HCT116 (cell line): ENCODE results near the gene CNDP2. TPM values are rescaled to one million over a fixed set of nuclear protein-coding genes. Genes with fewer than 3 reads are reported as not detected.

Experiments used
- ATAC-seq: fragments of 200-7000 bp; cut with Tn5 transposase; 2 replicates; pipeline ENCODE4 v1.9.1; 2020; ENCODE audit warnings: mild to moderate bottlenecking, moderate library complexity
- BruUV-seq: library from RNA; stranded (reverse); fragments of 400-500 nt; replicated peaks from 2 replicates; lab custom pipeline; 2021; lab: Mats Ljungman, UMichigan
- CTCF ChIA-PET: fragments of 300-600 bp; sonication (Branson Sonifier 250); formaldehyde crosslinking; loops from one replicate; lab custom pipeline; 2021; ENCODE audit warnings: antibody characterized with exemption; lab: Charles Lee
- POLR2A ChIA-PET: fragments of 300-600, 350-600 bp; sonication (Branson Sonifier 250); formaldehyde crosslinking; loops from one replicate; lab custom pipeline; 2021; ENCODE audit warnings: antibody characterized with exemption; lab: Charles Lee
- RAD21 ChIA-PET, 2 experiments: fragments of 300-600 bp; sonication (Branson Sonifier 250); formaldehyde crosslinking; loops; one replicate each; lab custom pipeline; 2023; ENCODE audit warnings: low total read pairs in 2 of 2; ENCODE audit not compliant: uncharacterized antibody in 2 of 2, unreplicated experiment in 2 of 2, low non-redundant PET in 1 of 2; lab: Charles Lee
- DNase-seq: peaks from one replicate; pipeline ENCODE4 v3.0.0-alpha.2; 2010; ENCODE audit warnings: low read depth, low spot score
- H2AFZ ChIP-seq: fragments of 200-600 bp; shearing (Covaris generic), sonication (generic); 2 replicates; pipeline ENCODE4 v1.6.1; 2017; ENCODE audit warnings: low read depth, mixed run types, mixed read lengths, antibody characterized with exemption, low read length; ENCODE audit not compliant: poor library complexity, severe bottlenecking
- H3K27ac ChIP-seq: 2 replicates; pipeline ENCODE4 v1.5.1; 2012; ENCODE audit warnings: low read depth, low read length
- H3K27me3 ChIP-seq: fragments of 200-600 bp; sonication (generic); 2 replicates; pipeline ENCODE4 v1.6.1; 2016; ENCODE audit warnings: mixed run types, low read length, mixed read lengths; ENCODE audit not compliant: insufficient read depth
- H3K36me3 ChIP-seq, 2 experiments: fragments of 200-500 bp in 1 of 2; fragments of 200-600 bp in 1 of 2; sonication (Bioruptor generic) in 1 of 2; sonication (generic) in 1 of 2; 2 replicates each; pipeline versions ENCODE4 v1.5.1 to v1.6.1; 2014 to 2016; ENCODE audit warnings: low read length in 2 of 2, inconsistent platforms in 1 of 2, mixed read lengths in 1 of 2, mixed run types in 1 of 2; ENCODE audit not compliant: insufficient read depth in 2 of 2, control insufficient read depth in 1 of 2
- H3K4me1 ChIP-seq, 2 experiments: fragments of 200-600 bp in 1 of 2; sonication (generic) in 1 of 2; 2 replicates each; pipeline versions ENCODE4 v1.5.1 to v1.6.1; 2012 to 2017; ENCODE audit warnings: low read length in 2 of 2, inconsistent platforms in 1 of 2, mild to moderate bottlenecking in 1 of 2, mixed read lengths in 1 of 2, mixed run types in 1 of 2, moderate library complexity in 1 of 2; ENCODE audit not compliant: insufficient read depth in 2 of 2, control insufficient read depth in 1 of 2
- H3K4me2 ChIP-seq: fragments of 200-600 bp; sonication (generic); 2 replicates; pipeline ENCODE4 v1.6.1; 2017; ENCODE audit warnings: mixed run types, low read length, mixed read lengths
- H3K4me3 ChIP-seq, 2 experiments: fragments of 200-600 bp in 1 of 2; sonication (generic) in 1 of 2; replicated peaks in 1 of 2; 2 replicates each; pipeline ENCODE4 v1.5.1; 2011 to 2016; ENCODE audit warnings: low read length in 2 of 2, control low read depth in 1 of 2, low read depth in 1 of 2, mild to moderate bottlenecking in 1 of 2, mixed read lengths in 1 of 2, mixed run types in 1 of 2
- H3K79me2 ChIP-seq: fragments of 200-600 bp; sonication (generic); 2 replicates; pipeline ENCODE4 v1.6.1; 2017; ENCODE audit warnings: mild to moderate bottlenecking, mixed run types, low read length, moderate library complexity, mixed read lengths; ENCODE audit not compliant: insufficient read depth
- H3K9ac ChIP-seq: fragments of 200-600 bp; sonication (generic); 2 replicates; pipeline ENCODE4 v1.6.1; 2016; ENCODE audit warnings: low read length, mixed read lengths
- H3K9me2 ChIP-seq: fragments of 200-600 bp; sonication (generic), shearing (Covaris generic); 2 replicates; pipeline ENCODE4 v1.6.1; 2017; ENCODE audit warnings: mixed run types, mild to moderate bottlenecking, moderate library complexity; ENCODE audit not compliant: insufficient read depth
- H3K9me3 ChIP-seq, 2 experiments: fragments of 200-500 bp in 1 of 2; fragments of 200-600 bp in 1 of 2; sonication (Bioruptor generic) in 1 of 2; sonication (generic) in 1 of 2; 2 replicates each; pipeline ENCODE4 v1.6.1; 2014 to 2017; ENCODE audit warnings: low read length in 2 of 2, mixed read lengths in 2 of 2, inconsistent platforms in 1 of 2, low read depth in 1 of 2, mild to moderate bottlenecking in 1 of 2, mixed run types in 1 of 2, moderate library complexity in 1 of 2; ENCODE audit not compliant: control insufficient read depth in 1 of 2, insufficient read depth in 1 of 2
- H4K20me1 ChIP-seq: fragments of 200-600 bp; sonication (generic), shearing (Covaris generic); 2 replicates; pipeline ENCODE4 v1.6.1; 2017; ENCODE audit warnings: mixed run types, mild to moderate bottlenecking, moderate library complexity; ENCODE audit not compliant: insufficient read depth
- CBX3 ChIP-seq: IDR thresholded peaks from 2 replicates; pipeline ENCODE4 v1.6.1; 2012; ENCODE audit warnings: low read depth
- CEBPB ChIP-seq: IDR thresholded peaks from 2 replicates; pipeline ENCODE4 v1.6.1; 2012; ENCODE audit warnings: low read depth
- EGR1 ChIP-seq: IDR thresholded peaks from 2 replicates; pipeline ENCODE4 v1.6.1; 2012; ENCODE audit warnings: low read depth
- ELF1 ChIP-seq: IDR thresholded peaks from 2 replicates; pipeline ENCODE4 v1.6.1; 2012; ENCODE audit warnings: low read depth, borderline replicate concordance
- EZH2 ChIP-seq: fragments of 200-600 bp; sonication (generic); IDR thresholded peaks from 2 replicates; pipeline ENCODE4 v1.6.1; 2017; ENCODE audit warnings: antibody characterized with exemption, mixed run types
- EZH2phosphoT487 ChIP-seq: fragments of 200-600 bp; IDR thresholded peaks from 2 replicates; pipeline ENCODE4 v1.6.1; 2018; ENCODE audit warnings: antibody characterized with exemption, borderline replicate concordance
- FOSL1 ChIP-seq: IDR thresholded peaks from 2 replicates; pipeline ENCODE4 v1.6.1; 2012; ENCODE audit warnings: low read depth
- JUND ChIP-seq: IDR thresholded peaks from 2 replicates; pipeline ENCODE4 v1.6.1; 2012
- POLR2A ChIP-seq: IDR thresholded peaks from 2 replicates; pipeline ENCODE4 v1.7.0; 2011; ENCODE audit warnings: borderline replicate concordance; ENCODE audit not compliant: insufficient read depth, insufficient read length; ENCODE audit errors: extremely low read depth
- POLR2AphosphoS5 ChIP-seq: IDR thresholded peaks from 2 replicates; pipeline ENCODE4 v1.6.1; 2011; ENCODE audit warnings: mild to moderate bottlenecking, low read depth, low read length, moderate library complexity
- RAD21 ChIP-seq: IDR thresholded peaks from 2 replicates; pipeline ENCODE4 v1.6.1; 2012; ENCODE audit warnings: low read depth, mild to moderate bottlenecking
- SIN3A ChIP-seq: IDR thresholded peaks from 2 replicates; pipeline ENCODE4 v1.6.1; 2012; ENCODE audit warnings: low read depth
- SP1 ChIP-seq: IDR thresholded peaks from 2 replicates; pipeline ENCODE4 v1.6.1; 2012; ENCODE audit warnings: low read depth
- SRF ChIP-seq: IDR thresholded peaks from 2 replicates; pipeline ENCODE4 v1.6.1; 2012; ENCODE audit warnings: low read depth
- TCF7L2 ChIP-seq: IDR thresholded peaks from 2 replicates; pipeline ENCODE4 v1.7.0; 2011; ENCODE audit warnings: borderline replicate concordance, inconsistent platforms; ENCODE audit not compliant: insufficient read depth, insufficient read length; ENCODE audit errors: extremely low read depth
- YY1 ChIP-seq: IDR thresholded peaks from 2 replicates; pipeline ENCODE4 v1.6.1; 2011; ENCODE audit warnings: low read length, low read depth, moderate library complexity, mild to moderate bottlenecking; ENCODE audit not compliant: insufficient replicate concordance; ENCODE audit errors: extremely low read depth
- ZFX ChIP-seq: fragments of 450-650 bp; IDR thresholded peaks from 2 replicates; pipeline ENCODE4 v1.6.1; 2017
- intact Hi-C: fragments of 100-400 bp; cut with micrococcal nuclease; formaldehyde crosslinking; loops from 2 replicates; pipeline ENCODE4 v1.10.0; 2022
- total RNA-seq: library from RNA; stranded (reverse); gene quantifications from one replicate; pipeline ENCODE4 v1.2.1, GENCODE V29; 2021; ENCODE audit not compliant: unreplicated experiment
- TF ChIP-seq, protein P1 (sequence below): IDR thresholded peaks from 2 replicates; pipeline ENCODE4 v1.6.1; 2012
- TF ChIP-seq, protein P2 (sequence below), 3 experiments: fragments of 200-600 bp in 1 of 3; sonication (generic) in 1 of 3; IDR thresholded peaks in 2 of 3; conservative IDR thresholded peaks in 1 of 3; 2 replicates each; pipeline ENCODE4 v1.5.1; 2012 to 2017; ENCODE audit warnings: low read depth in 2 of 3, low read length in 2 of 3, antibody characterized with exemption in 1 of 3, borderline replicate concordance in 1 of 3, control low read depth in 1 of 3, mild to moderate bottlenecking in 1 of 3, mixed read lengths in 1 of 3, mixed run types in 1 of 3, moderate library complexity in 1 of 3; ENCODE audit not compliant: insufficient read depth in 1 of 3
- TF ChIP-seq, protein P3 (sequence below): IDR thresholded peaks from 2 replicates; pipeline ENCODE4 v1.6.1; 2012; ENCODE audit warnings: low read depth

Gene CNDP2
- total RNA-seq, 1 experiment from 2014 or later = 112 TPM

DNA sequence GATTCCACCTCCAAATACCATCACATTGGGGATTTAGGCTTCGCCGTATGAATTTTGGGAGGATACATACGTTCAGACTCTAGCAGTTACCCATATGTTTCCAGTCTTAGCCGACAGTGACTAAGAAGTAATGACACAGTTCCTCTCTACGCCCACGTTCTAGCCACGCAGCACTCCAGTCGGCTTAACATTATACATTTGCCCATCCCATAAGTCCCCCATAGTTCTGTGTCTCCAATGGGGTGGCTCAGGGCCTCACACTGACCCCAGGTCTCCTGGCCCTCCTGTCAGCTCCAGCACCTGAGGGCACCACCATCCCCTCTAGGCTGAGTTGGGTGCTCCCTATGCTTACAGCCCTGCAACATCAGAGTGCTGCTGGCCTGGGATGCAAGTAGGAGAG, 18.4 kb upstream of the CNDP2 start (continued):
- no peak for TF ChIP-seq YY1
- TF ChIP-seq, protein P1, sequence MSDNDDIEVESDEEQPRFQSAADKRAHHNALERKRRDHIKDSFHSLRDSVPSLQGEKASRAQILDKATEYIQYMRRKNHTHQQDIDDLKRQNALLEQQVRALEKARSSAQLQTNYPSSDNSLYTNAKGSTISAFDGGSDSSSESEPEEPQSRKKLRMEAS = no peak
- no peak for TF ChIP-seq SIN3A
- TF ChIP-seq POLR2AphosphoS5 = no peak
- no peak for TF ChIP-seq FOSL1
- no peak for TF ChIP-seq SRF
- no peak for TF ChIP-seq RAD21
- TF ChIP-seq, protein P2, sequence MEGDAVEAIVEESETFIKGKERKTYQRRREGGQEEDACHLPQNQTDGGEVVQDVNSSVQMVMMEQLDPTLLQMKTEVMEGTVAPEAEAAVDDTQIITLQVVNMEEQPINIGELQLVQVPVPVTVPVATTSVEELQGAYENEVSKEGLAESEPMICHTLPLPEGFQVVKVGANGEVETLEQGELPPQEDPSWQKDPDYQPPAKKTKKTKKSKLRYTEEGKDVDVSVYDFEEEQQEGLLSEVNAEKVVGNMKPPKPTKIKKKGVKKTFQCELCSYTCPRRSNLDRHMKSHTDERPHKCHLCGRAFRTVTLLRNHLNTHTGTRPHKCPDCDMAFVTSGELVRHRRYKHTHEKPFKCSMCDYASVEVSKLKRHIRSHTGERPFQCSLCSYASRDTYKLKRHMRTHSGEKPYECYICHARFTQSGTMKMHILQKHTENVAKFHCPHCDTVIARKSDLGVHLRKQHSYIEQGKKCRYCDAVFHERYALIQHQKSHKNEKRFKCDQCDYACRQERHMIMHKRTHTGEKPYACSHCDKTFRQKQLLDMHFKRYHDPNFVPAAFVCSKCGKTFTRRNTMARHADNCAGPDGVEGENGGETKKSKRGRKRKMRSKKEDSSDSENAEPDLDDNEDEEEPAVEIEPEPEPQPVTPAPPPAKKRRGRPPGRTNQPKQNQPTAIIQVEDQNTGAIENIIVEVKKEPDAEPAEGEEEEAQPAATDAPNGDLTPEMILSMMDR (IDR thresholded peaks at IDR 0.05 in 2 of 3, conservative IDR thresholded peaks at IDR 0.05 in 1 of 3; ENCODE audit: borderline replicate concordance in 1 of 3, insufficient read depth in 1 of 3, low read depth in 2 of 3, low read length in 2 of 3) = no peak
- TF ChIP-seq ELF1 = no peak
- TF ChIP-seq EGR1 = no peak

DNA sequence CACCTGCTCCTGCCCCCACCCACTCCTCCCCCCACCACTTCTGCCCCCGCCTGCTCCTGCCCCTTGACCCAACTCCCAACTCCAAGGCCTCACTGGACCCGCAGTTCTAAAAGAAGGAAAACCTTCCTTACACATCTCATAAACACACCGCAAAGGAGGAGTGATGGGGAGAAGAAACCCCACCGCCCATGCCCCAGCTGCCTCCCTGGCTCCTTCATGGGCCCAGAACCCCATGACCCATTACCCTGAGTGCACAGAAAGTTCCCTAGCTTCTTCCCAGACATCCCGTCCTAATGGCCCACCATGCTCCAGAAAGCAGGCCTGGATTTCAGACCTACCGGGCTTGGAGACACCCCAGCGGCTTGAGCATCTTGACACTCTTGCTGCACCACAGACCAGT, 17.8 kb upstream of the CNDP2 start:
- BruUV-seq = no TSS peak
- RAD21 ChIA-PET = no interaction called here
- Histone ChIP-seq H3K36me3 (no peaks in the 10 kb centered on the region), H3K4me1 (no peaks in the 10 kb centered on the region), H3K9ac (no peak overlapping the region), H3K4me3 (no peak overlapping the region), H3K79me2 (no peaks in the 10 kb centered on the region), H3K9me3 (no peaks in the 10 kb centered on the region), H3K9me2 (no peaks in the 10 kb centered on the region), H3K27ac (no peak overlapping the region), H2AFZ (no peak overlapping the region), H3K4me2 (no peak overlapping the region), H3K27me3 (no peaks in the 10 kb centered on the region), H4K20me1 (no peaks in the 10 kb centered on the region)
- DNase-seq (no peak), ATAC-seq (no peak)
- CTCF ChIA-PET = no interaction called here
- intact Hi-C loops = loop anchor here (5.0 kb wide), 1 partner anchor 281 kb away; no protein-coding TSS in a partner anchor
- POLR2A ChIA-PET = no interaction called here
- no peak for TF ChIP-seq SP1
- TF ChIP-seq, protein P2 (IDR thresholded peaks at IDR 0.05 in 2 of 3, conservative IDR thresholded peaks at IDR 0.05 in 1 of 3; ENCODE audit: borderline replicate concordance in 1 of 3, insufficient read depth in 1 of 3, low read depth in 2 of 3, low read length in 2 of 3) = no peak
- TF ChIP-seq ZFX = no peak
- no peak for TF ChIP-seq POLR2A
- TF ChIP-seq, protein P3, sequence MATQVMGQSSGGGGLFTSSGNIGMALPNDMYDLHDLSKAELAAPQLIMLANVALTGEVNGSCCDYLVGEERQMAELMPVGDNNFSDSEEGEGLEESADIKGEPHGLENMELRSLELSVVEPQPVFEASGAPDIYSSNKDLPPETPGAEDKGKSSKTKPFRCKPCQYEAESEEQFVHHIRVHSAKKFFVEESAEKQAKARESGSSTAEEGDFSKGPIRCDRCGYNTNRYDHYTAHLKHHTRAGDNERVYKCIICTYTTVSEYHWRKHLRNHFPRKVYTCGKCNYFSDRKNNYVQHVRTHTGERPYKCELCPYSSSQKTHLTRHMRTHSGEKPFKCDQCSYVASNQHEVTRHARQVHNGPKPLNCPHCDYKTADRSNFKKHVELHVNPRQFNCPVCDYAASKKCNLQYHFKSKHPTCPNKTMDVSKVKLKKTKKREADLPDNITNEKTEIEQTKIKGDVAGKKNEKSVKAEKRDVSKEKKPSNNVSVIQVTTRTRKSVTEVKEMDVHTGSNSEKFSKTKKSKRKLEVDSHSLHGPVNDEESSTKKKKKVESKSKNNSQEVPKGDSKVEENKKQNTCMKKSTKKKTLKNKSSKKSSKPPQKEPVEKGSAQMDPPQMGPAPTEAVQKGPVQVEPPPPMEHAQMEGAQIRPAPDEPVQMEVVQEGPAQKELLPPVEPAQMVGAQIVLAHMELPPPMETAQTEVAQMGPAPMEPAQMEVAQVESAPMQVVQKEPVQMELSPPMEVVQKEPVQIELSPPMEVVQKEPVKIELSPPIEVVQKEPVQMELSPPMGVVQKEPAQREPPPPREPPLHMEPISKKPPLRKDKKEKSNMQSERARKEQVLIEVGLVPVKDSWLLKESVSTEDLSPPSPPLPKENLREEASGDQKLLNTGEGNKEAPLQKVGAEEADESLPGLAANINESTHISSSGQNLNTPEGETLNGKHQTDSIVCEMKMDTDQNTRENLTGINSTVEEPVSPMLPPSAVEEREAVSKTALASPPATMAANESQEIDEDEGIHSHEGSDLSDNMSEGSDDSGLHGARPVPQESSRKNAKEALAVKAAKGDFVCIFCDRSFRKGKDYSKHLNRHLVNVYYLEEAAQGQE = no peak
- TF ChIP-seq CBX3 = no peak
- no peak for TF ChIP-seq RAD21
- TF ChIP-seq EZH2phosphoT487 = no peak
- TF ChIP-seq JUND = no peak
- TF ChIP-seq TCF7L2 = no peak
- no peak for TF ChIP-seq ELF1
- TF ChIP-seq EZH2 = no peak
- TF ChIP-seq CEBPB = no peak
